ENCODE results near the gene CCDC87. TPM values are rescaled to one million over a fixed set of nuclear protein-coding genes. Genes with fewer than 3 reads are reported as not detected.
"Not testable (repeated sequence)": the region's sequence is repeated elsewhere in the genome, so short reads cannot be mapped to it uniquely, and the experiment has no call there.

Gene CCDC87
- total and polyA plus RNA-seq, 12 donors: 0.13 to 0.90 (median 0.47) TPM

- peaks cover 15 to 22% of the 10 kb centered on the region in 2 donors for H3K4me1 ChIP-seq (replicated peaks in 1 of 2)
- H3K36me3 ChIP-seq (replicated peaks in 1 of 2): peaks cover 0 to 22% of the 10 kb centered on the region in 2 donors
- peak; percentile 83 to 95 (median 94) for DNase-seq
- TF ChIP-seq POLR2A (IDR thresholded peaks at IDR 0.05) (peak in 1 of 2 donors; percentile 39), CTCF (IDR thresholded peaks at IDR 0.05) (no peak)
- no peaks in the 10 kb centered on the region for H3K27me3 ChIP-seq
- no peak overlapping the region for H3K4me3 ChIP-seq
- no peaks in the 10 kb centered on the region for H3K9me3 ChIP-seq (replicated peaks in 1 of 3)
- 27 to 31% (median 28%) methylated on average over 6 to 8 of the region's 8 CpGs for WGBS, 4 donors
- H3K27ac ChIP-seq: peak overlapping the region; percentile 26 to 85 (median 75)
- intact Hi-C loops (cut with DNase I): no loop called here
Measured at GRCh38 chr11:66607126-66607834, 14.4 kb upstream of the CCDC87 start.

- H3K4me3 ChIP-seq; H3K27me3 ChIP-seq; intact Hi-C loops (cut with DNase I); H3K9me3 ChIP-seq (replicated peaks in 1 of 3); DNase-seq: not testable (repeated sequence)
- Histone ChIP-seq H3K27ac (peak overlapping the region in 4 of 5 donors; percentile 54 to 85 (median 78)), H3K36me3 (replicated peaks in 1 of 2) (peaks cover 0 to 22% of the 10 kb centered on the region in 2 donors), H3K4me1 (replicated peaks in 1 of 2) (peaks cover 21 to 29% of the 10 kb centered on the region in 2 donors)
- WGBS, 4 donors: 91 to 95% (median 93%) methylated on average over 3 of the region's 3 CpGs
Measured at GRCh38 chr11:66606608-66607007, 13.7 kb upstream of the CCDC87 start.

- H3K27me3 ChIP-seq: no peaks in the 10 kb centered on the region
- intact Hi-C loops (cut with DNase I): no loop called here
- 90 to 91% (median 90%) methylated on average over 5 of the region's 5 CpGs for WGBS, 4 donors
- no peaks in the 10 kb centered on the region for H3K9me3 ChIP-seq (replicated peaks in 1 of 3)
- no peak for TF ChIP-seq CTCF (IDR thresholded peaks at IDR 0.05)
- no peak for TF ChIP-seq POLR2A (IDR thresholded peaks at IDR 0.05)
- H3K4me3 ChIP-seq: no peak overlapping the region
- no peak for DNase-seq
- H3K36me3 ChIP-seq (replicated peaks in 1 of 2): peaks cover 0 to 33% of the 10 kb centered on the region in 2 donors
- H3K4me1 ChIP-seq (replicated peaks in 1 of 2): peaks cover 23 to 30% of the 10 kb centered on the region in 2 donors
- no peak overlapping the region for H3K27ac ChIP-seq
Measured at GRCh38 chr11:66604155-66604554, 11.3 kb upstream of the CCDC87 start.

GRCh38 chr11:66603072-66603471, 10.2 kb upstream of the CCDC87 start:
- Histone ChIP-seq H3K27me3 (no peaks in the 10 kb centered on the region), H3K4me3 (no peak overlapping the region), H3K36me3 (replicated peaks in 1 of 2) (peaks cover 0 to 33% of the 10 kb centered on the region in 2 donors), H3K4me1 (replicated peaks in 1 of 2) (peaks cover 25 to 32% of the 10 kb centered on the region in 2 donors), H3K9me3 (replicated peaks in 1 of 3) (no peaks in the 10 kb centered on the region), H3K27ac (peak overlapping the region in 1 of 5 donors; percentile 31)
- no peak for DNase-seq
- intact Hi-C loops (cut with DNase I): no loop called here
- WGBS, 4 donors: 92 to 96% (median 93%) methylated on average over 4 to 6 of the region's 6 CpGs
- no peak for TF ChIP-seq CTCF (IDR thresholded peaks at IDR 0.05)
- TF ChIP-seq POLR2A (IDR thresholded peaks at IDR 0.05): no peak
